Esophagus squamous epithelium (tissue), 4 donors: Measurements from ENCODE around the gene CNTNAP5.

ENCODE experiments used
- POLR2A ChIP-seq, 4 donors: fragments of 450-650 bp; IDR thresholded peaks; one replicate each; pipeline ENCODE4 v1.6.1; 2017; ENCODE audit warnings: antibody characterized with exemption in 4 of 4, mild to moderate bottlenecking in 4 of 4, moderate library complexity in 3 of 4
- TF ChIP-seq, protein P1 (sequence below), 6 experiments: fragments of 450-650 bp in 4 of 6; fragments of 200-600 bp in 2 of 6; sonication (generic) in 2 of 6; IDR thresholded peaks; one replicate each; pipeline ENCODE4 v1.5.1; 2016 to 2019; ENCODE audit warnings: antibody characterized with exemption in 6 of 6, mild to moderate bottlenecking in 4 of 6, moderate library complexity in 4 of 6

- TF ChIP-seq, protein P1, sequence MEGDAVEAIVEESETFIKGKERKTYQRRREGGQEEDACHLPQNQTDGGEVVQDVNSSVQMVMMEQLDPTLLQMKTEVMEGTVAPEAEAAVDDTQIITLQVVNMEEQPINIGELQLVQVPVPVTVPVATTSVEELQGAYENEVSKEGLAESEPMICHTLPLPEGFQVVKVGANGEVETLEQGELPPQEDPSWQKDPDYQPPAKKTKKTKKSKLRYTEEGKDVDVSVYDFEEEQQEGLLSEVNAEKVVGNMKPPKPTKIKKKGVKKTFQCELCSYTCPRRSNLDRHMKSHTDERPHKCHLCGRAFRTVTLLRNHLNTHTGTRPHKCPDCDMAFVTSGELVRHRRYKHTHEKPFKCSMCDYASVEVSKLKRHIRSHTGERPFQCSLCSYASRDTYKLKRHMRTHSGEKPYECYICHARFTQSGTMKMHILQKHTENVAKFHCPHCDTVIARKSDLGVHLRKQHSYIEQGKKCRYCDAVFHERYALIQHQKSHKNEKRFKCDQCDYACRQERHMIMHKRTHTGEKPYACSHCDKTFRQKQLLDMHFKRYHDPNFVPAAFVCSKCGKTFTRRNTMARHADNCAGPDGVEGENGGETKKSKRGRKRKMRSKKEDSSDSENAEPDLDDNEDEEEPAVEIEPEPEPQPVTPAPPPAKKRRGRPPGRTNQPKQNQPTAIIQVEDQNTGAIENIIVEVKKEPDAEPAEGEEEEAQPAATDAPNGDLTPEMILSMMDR (IDR thresholded peaks at IDR 0.05) = no peak
- TF ChIP-seq POLR2A (IDR thresholded peaks at IDR 0.05) = no peak
These were observed 559.5 kb downstream of the CNTNAP5 start for GRCh38 chr2:124584615-124585014.
